GM18505 (cell line): ENCODE data around the gene PRKCSH.
"Not testable (repeated sequence)": the region's sequence is repeated elsewhere in the genome, so short reads cannot be mapped to it uniquely, and the experiment has no call there.

ENCODE experiments used
- ATAC-seq: cut with Tn5 transposase; IDR thresholded peaks from one replicate; pipeline ENCODE4 v1.9.1; 2021; ENCODE audit not compliant: unreplicated experiment
- POLR2A ChIP-seq: IDR thresholded peaks from 4 replicates; pipeline ENCODE4 v1.6.1; 2011; ENCODE audit warnings: borderline replicate concordance; ENCODE audit not compliant: insufficient read depth, insufficient read length; ENCODE audit errors: extremely low read depth

The PRKCSH gene

DNA sequence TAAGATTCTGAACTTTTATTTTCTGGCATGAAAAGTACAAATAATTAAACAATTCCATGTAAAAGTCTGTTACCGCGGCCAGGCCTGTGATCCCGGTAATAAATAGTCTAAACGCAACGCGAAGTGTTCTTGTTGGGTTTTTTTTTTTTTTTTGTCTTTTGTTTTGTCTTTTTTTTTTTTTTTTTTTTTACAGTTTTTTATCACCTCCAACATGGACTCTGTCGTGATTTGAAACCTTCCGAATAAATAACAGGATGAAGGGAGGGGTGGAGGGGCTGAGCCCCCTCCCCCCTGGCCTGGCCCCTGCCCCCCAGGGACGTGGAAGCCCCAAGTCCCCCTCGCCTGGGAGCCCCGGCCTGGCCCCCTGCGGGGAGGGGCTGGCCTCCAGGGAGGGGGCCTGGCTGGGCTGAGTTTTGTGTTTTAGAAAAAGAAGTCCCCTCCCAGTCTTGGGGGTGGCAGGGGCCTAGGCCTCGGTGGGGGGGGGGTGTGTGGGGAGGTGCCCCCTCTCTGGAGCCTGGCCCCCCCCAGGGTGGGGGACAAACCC is 16.0 kb downstream of the PRKCSH start:
- ATAC-seq = no peak
- TF ChIP-seq POLR2A = no peak

DNA sequence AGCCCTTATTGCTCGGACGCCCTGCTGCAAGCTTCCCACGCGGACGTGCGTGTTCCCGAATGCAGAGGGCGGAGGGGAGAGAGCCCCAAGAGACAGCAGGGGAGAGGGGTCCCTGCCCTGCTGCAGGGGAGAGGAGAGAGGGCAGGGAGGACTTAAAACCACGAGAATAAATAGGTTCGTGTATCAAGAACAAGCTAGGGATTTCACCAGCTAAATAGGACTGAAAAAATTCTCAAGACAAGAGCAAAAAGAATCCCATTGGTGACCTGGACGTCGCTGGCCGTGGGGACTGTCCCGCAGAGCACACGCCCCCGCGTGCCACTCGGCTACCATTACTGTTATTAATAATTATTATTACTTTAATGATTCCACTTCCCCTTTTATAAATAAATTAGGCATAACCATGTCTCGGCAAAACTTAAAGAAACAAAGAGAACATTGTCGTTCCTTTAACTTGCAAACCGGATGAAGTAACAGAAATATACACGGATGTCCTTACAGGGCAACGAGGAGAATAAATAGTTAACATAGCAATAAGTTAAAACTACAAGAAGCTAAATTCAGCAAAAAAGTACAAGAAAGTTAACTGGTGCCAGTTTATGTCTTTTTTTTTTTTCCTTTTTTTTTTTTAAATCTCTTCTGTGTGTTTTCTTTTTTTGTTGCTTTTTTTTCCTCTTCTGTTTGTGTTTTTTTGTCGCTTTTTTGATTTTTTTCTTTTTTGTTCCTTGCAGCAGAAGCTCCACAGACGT is 16.6 kb downstream of the PRKCSH start:
- TF ChIP-seq POLR2A = no peak
- no peak for ATAC-seq

DNA sequence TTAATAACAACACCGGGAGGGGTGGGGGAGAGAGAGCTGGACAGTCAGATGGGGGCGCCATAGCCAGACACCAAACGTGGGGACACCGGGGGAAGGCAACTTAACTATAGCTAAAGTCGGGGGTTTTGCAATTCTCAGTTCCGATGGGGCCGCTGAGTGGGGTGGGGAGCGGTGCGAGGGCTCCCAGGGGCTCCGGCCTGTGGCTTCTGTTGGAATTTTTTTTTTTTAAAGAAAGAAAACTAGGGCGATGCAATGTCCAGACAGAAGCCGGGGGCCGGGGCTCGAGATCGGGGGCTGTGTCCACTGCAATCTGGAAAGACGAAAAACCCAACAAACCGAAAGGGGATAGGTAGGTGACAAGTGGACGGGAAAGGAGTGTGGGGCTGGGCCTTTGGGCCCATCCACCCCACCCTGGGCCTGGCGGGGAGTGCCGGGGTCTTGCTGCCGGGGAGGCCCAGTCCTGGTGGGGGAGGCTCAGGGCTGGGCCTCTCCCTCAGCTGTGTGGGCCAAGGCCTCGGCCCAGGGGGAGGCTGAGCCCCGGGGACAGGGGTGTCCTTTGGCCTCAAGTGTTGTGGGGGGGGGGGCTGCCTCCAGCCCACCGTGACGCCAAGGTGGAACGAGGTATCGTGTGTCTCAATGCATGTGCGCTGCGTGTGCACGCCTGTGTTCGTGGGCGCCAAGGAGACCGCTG is 17.3 kb downstream of the PRKCSH start:
- no peak for TF ChIP-seq POLR2A

DNA sequence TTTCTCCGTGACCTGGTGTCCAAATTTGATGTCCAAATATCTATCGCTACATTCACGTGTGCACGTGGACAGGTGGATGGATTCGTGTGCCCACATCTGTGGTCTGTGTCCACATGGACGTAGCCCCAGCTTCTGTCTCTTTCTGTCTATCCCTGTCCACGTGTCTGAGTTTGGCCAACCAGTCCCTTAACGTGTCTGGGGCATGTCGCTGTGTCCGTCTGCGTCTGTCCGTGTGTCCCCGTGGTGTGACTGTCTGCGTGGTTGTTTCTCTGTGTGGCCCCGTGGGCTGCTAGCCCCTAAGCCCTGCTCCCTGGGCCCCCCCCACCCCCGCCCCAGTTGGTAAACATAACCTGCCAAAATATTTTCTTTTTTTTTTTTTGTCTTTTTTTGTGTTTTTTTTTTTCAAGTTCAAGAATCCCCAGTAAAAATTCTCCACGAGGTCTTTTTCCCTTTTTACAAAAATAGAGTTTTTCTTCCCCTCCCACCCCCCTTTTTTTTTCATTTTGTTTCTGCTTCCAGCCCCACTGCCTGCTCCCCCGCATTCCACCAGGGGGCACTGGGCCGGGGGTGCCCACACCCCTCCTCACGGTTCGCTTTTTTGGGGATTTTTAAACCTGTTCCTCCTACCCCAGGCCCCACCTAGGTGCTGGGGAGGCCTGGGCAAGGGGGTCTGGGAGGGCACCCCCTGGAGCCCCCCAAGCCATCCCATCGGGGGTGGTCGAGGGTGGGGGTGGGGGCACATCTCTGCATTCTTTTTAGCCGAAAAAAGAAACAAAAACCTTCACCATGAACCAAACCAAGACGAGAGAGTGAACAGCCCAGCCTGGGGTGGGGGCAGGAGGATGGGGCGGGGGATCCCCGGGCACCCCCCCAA is 18.3 kb downstream of the PRKCSH start:
- ATAC-seq = no peak
- no peak for TF ChIP-seq POLR2A

More for the DNA sequence above, 17.3 kb downstream of the PRKCSH start:
- no peak for ATAC-seq

DNA sequence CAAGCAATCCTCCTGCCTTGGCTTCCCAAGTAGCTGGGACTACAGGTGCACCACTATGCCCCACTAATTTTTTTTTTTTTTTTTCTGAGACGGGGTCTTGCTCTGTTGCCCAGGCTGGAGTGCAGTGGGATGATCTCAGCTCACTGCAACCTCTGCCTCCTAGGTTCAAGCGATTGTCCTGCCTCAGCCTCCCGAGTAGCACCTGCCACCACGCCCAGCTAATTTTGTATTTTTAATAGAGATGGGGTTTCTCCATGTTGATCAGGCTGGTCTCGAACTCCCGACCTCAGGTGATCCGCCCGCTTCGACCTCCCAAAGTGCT is 19.8 kb downstream of the PRKCSH start:
- not testable (repeated sequence) for ATAC-seq

DNA sequence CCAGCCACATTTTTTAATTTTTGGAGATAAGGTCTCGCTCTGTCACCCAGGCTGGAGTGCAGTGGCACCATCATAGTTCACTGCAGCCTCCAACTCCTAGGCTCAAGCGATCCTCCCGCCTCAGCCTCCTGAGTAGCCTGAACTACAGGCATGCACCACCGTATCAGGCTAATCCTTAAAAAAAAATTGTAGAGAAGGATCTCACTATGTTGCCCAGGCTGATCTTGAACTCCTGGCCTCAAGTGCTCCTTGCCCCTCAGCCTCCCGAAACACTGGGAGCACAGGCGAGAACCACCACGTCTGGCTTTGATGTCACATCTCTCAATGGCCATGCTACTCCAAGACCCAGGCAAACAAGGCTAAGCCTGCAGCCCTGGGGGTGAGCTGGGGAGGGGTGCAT is 21.2 kb downstream of the PRKCSH start:
- TF ChIP-seq POLR2A = no peak
- no peak for ATAC-seq

DNA sequence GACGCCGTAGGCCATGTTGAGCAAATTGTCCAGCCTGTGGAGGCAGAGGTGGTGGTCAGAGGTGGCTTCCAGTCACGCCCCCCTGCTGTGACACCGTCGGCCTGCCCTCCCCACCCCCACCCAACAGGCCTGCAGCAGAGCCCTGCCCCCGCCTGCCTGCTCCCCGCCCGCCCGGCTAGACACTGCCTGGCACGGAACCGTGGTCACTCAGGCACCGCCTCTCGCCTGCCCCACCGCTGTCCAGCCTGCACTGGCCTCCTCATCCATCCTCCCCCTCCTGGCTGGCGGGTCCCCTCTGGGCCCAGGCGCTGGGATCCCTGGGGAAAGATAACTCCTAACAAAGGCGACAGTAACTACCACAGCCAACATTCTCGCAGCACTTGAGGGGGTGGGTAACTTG is 21.7 kb downstream of the PRKCSH start:
- no peak for ATAC-seq
- no peak for TF ChIP-seq POLR2A

DNA sequence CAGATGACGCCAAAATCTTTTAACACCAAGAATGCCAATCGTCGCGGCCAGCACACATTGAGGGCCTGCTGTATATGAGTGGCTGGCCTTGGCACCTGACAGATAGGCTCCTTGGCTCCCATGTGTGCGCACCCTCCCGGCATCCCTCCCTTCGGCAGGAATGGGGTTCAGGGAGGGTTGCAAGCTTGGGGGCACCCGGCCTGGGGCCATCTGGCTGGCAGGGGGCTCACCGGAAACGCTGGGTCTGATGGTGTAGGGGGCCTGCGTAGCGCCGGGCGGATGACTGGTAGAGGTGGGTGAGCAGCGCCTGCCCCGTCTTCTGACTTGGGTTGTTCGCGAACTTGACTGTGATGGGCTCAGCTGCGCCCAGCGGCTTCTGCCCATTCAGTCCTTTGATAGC is 22.4 kb downstream of the PRKCSH start:
- TF ChIP-seq POLR2A = no peak
- ATAC-seq = no peak

DNA sequence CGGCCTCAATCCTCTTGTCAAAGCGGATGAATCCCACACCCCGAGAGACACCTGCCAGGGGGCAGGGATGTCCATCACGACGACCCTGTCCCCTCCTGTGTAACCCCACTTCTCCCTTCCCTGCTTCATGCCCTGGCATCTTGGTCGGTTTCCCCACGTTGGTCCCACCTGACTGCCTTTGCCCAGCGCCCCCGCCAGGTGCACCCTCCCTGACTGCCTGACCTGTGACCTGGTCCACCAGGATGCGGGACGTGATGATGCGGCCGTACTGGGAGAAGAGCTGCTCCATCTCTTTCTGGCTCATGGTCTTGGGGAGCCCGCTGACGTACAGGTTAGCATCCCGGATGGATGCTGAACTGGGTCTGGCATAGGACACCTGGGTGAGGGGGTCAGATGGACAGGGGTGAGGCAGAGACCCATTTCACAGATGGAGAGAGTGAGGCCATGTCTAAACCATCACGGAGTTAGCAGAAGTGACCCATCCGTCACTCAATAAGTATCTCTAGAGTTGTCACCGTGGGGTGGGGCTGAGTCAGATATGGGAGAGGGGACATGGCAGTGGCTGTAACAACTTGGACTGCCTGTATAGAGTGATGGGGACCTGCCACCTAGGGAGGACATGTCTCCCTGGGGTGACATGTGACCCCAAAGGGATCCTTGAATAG is 22.9 kb downstream of the PRKCSH start:
- no peak for ATAC-seq
- TF ChIP-seq POLR2A = no peak

DNA sequence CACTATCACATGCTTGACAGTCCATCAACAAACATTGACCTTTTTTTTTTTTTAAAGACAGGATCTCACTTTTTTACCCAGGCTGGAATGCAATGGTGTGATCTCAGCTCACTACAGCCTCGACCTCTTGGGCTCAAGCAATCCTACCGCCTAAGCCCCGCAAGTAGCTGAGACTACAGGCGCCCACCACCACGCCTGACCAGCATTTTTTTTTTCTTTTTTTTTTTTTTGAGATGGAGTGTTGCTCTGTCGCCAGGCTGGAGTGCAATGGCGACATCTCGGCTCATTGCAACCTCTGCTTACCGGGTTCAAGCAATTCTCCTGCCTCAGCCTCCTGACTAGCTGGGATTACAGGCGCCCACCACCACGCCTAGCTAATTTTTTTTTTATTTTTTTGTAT is 23.5 kb downstream of the PRKCSH start:
- not testable (repeated sequence) for ATAC-seq

DNA sequence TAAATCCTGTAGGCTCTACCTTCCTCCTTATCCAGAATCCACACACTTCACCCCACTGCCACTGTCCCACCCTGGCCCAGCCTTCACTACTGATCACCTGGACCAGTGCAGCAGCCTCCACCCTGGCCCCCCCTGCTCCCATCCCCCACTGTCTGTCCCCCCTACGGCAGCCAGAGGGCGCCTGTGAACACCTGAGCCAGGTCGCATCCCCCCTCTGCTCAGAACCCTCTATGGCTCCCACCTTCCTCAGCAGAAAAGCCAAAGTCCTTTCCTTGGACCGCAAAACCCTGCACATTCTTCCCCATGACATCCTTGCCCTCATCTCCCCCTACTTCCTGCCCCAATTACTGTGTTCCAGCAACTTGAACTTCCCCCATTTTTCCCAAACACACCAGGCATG is 24.8 kb downstream of the PRKCSH start:
- ATAC-seq = no peak
- no peak for TF ChIP-seq POLR2A

DNA sequence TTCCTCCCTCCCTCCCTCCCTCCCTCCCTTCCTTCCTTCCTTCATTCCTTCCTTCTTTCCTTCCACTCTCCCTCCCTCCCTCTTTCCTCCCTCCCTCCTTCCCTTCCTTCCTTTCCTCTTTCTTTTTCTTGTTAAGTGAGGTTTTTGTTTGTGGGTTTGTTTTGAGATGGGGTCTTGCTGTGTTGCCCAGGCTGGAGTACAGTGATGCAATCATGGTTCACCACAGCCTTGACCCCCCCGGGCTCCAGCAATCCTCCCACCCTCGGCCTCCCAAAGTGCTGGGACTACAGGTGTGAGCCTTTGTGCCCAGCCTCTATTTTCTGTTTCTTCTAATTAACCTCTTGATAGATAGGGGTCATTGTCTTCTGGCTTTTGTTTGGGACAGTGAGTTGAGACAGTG is 26.0 kb downstream of the PRKCSH start:
- ATAC-seq = no peak
- no peak for TF ChIP-seq POLR2A

DNA sequence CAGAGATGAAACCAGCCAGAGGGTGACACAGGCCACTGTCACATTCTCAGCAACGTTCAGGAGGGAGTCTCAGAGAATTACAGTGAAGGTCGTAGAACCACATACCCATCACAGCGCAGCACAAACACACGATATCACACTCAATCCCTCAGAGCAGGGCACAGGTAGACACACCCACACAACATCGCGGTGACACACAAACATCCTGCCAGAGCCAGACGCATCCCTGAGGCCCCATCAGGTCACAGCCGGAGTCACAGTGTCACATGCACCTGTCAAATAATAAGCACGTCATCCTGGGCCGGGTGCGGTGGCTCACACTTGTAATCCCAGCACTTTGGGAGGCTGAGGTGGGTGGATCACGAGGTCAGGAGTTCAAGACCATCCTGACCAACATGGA is 28.0 kb downstream of the PRKCSH start:
- TF ChIP-seq POLR2A = no peak
- ATAC-seq = no peak
